ENCODE measurements around the gene SLC23A2. TPM values are rescaled to one million over a fixed set of nuclear protein-coding genes. Genes with fewer than 3 reads are reported as not detected.
A peak's percentile ranks its signal among the peaks of the same experiment; 100 is the strongest.

The SLC23A2 gene
- total RNA-seq, 1 experiment from 2014 or later = 37.3 TPM

DNA sequence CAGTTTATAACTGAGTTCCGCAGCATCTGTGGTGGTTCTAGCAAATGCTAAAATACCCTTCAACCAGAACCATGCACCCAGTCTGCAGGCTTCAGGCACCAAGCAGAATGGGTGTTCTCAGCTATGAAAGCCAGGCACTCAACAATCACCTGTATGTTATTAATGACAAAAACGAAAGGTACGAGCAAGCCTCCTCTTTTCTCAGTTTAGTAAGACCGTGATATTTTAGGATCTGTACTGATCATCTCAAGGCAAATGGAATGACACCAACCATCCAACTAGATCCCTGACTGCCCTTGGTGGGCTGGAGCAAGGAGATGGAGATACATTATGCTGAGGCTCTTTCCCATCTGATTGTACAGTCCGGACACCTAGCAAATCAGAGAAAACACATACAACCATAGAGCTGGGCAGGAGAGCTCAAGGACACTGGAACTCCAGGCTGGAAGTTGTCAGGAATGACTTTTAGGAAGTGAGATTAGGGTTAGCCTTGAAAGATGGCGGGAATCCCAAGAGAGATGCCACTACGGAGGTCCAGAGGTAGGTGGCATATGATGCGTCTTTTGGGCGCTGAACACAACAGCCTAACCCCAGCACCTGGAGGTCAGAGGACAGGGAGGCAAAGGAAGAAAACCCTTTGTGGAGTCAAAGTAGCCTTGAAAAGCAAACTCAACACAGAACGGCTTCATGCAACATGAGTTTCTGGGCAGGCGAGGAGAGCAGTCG is 33.4 kb downstream of the SLC23A2 start:
- H3K36me3 Mint-ChIP-seq (ENCODE audit: insufficient read depth, unreplicated experiment) = peaks cover 11% of the 10 kb centered on the region
- no peak for DNase-seq
- H3K4me3 ChIP-seq (ENCODE audit: low read depth, low read length) = no peak overlapping the region
- ChIA-PET CTCF (interaction anchor here (0.6 kb wide), 2 partner anchors 24 to 210 kb away, joined by 3 to 6 read pairs; no protein-coding TSS in a partner anchor), POLR2A (no interaction called here)
- intact Hi-C loops (cut with micrococcal nuclease; ENCODE audit: unreplicated experiment) = no loop called here
- no peaks in the 10 kb centered on the region for H3K9me3 Mint-ChIP-seq (ENCODE audit: unreplicated experiment)
- TF ChIP-seq, protein P1, sequence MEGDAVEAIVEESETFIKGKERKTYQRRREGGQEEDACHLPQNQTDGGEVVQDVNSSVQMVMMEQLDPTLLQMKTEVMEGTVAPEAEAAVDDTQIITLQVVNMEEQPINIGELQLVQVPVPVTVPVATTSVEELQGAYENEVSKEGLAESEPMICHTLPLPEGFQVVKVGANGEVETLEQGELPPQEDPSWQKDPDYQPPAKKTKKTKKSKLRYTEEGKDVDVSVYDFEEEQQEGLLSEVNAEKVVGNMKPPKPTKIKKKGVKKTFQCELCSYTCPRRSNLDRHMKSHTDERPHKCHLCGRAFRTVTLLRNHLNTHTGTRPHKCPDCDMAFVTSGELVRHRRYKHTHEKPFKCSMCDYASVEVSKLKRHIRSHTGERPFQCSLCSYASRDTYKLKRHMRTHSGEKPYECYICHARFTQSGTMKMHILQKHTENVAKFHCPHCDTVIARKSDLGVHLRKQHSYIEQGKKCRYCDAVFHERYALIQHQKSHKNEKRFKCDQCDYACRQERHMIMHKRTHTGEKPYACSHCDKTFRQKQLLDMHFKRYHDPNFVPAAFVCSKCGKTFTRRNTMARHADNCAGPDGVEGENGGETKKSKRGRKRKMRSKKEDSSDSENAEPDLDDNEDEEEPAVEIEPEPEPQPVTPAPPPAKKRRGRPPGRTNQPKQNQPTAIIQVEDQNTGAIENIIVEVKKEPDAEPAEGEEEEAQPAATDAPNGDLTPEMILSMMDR (IDR thresholded peaks at IDR 0.05; ENCODE audit: insufficient read depth in 1 of 2, low read depth in 1 of 2, low read length in 1 of 2, severe bottlenecking in 1 of 2, unreplicated experiment in 1 of 2) = no peak
- peaks cover 18% of the 10 kb centered on the region for H3K4me1 Mint-ChIP-seq (ENCODE audit: low read depth, unreplicated experiment)
- H3K4me3 Mint-ChIP-seq (ENCODE audit: unreplicated experiment) = no peak overlapping the region
- H3K27ac Mint-ChIP-seq (ENCODE audit: unreplicated experiment) = no peak overlapping the region
- H3K27me3 ChIP-seq (replicated peaks; ENCODE audit: control insufficient read depth, insufficient read depth, low read length) = no peaks in the 10 kb centered on the region
- no peaks in the 10 kb centered on the region; the same call in 1 of the 2 replicates for H3K9me3 ChIP-seq
- no peaks in the 10 kb centered on the region for H3K36me3 ChIP-seq (ENCODE audit: control insufficient read depth, insufficient read depth, low read length)
- peaks cover 23% of the 10 kb centered on the region; the same call in 1 of the 2 replicates for H3K4me1 ChIP-seq
- TSS peak; percentile 8 for BruUV-seq (replicated peaks)
- H3K27me3 Mint-ChIP-seq (ENCODE audit: insufficient read depth, unreplicated experiment) = no peaks in the 10 kb centered on the region

DNA sequence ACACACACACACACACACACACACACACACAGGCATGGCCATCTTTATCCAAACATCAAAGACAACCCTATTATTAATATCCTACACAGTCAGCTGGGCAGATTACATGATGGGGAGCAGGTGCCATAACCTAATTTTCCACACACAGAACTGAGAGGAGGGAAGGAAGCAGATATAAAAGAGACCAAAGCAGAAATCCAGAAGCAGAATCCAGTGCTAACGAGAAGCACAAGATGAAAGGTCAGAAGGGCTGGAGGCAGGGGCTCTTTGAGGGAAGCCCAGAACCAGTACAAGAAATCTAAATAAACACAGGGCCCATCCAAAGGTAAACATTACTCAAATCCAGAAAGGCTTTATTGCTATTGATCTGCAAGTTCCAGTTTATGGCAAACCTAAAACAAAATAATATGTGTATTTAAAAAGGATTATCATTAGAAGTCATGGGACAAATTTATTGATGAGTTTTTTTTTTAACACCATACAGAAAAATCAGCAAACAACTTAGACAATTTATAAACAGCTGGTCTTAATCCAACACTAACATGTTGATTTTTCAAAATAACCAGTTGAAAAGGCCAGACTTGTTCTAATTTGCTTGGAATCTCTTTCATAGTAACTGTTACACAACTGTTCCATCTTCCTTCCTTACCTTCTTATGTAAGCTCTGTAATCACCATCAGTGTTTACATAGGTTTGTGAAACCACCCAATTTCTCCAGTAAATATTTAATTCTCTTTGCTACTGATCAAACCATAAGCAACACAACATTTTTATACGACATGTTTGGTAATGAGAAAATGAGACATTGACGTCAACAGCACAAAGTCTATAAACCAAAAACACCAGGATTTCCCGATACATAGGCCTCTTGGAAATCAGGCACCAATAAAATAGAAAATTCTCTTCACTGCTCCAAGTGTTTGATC is 34.2 kb downstream of the SLC23A2 start:
- H3K4me1 ChIP-seq = peaks cover 30% of the 10 kb centered on the region
- peak overlapping the region; percentile 6 for H3K27ac Mint-ChIP-seq (ENCODE audit: unreplicated experiment)
- CTCF ChIA-PET = interaction anchor here (0.6 kb wide), 2 partner anchors 23 to 210 kb away, joined by 3 to 6 read pairs; no protein-coding TSS in a partner anchor

More for the DNA sequence above, 34.2 kb downstream of the SLC23A2 start:
- DNase-seq = peak in 1 of 2 experiments; percentile 15
- Histone ChIP-seq H3K27me3 (replicated peaks; ENCODE audit: control insufficient read depth, insufficient read depth, low read length) (no peaks in the 10 kb centered on the region), H3K4me3 (ENCODE audit: low read depth, low read length) (no peak overlapping the region), H3K36me3 (ENCODE audit: control insufficient read depth, insufficient read depth, low read length) (no peaks in the 10 kb centered on the region), H3K9me3 (no peaks in the 10 kb centered on the region; the same call in 1 of the 2 replicates)
- POLR2A ChIA-PET = no interaction called here
- H3K4me3 Mint-ChIP-seq (ENCODE audit: unreplicated experiment) = no peak overlapping the region
- peaks cover 12% of the 10 kb centered on the region for H3K36me3 Mint-ChIP-seq (ENCODE audit: insufficient read depth, unreplicated experiment)
- TF ChIP-seq, protein P1 (IDR thresholded peaks at IDR 0.05; ENCODE audit: insufficient read depth in 1 of 2, low read depth in 1 of 2, low read length in 1 of 2, severe bottlenecking in 1 of 2, unreplicated experiment in 1 of 2) = no peak
- no peaks in the 10 kb centered on the region for H3K9me3 Mint-ChIP-seq (ENCODE audit: unreplicated experiment)
- no peaks in the 10 kb centered on the region for H3K27me3 Mint-ChIP-seq (ENCODE audit: insufficient read depth, unreplicated experiment)
- no TSS peak for BruUV-seq (replicated peaks)
- intact Hi-C loops (cut with micrococcal nuclease; ENCODE audit: unreplicated experiment) = no loop called here
- peaks cover 23% of the 10 kb centered on the region for H3K4me1 Mint-ChIP-seq (ENCODE audit: low read depth, unreplicated experiment)
